Inferior parietal cortex (tissue), 1 donor: ENCODE data around the gene DGKI.
A peak's percentile ranks its signal among the peaks of the same experiment; 100 is the strongest.
"Not testable (repeated sequence)": the region's sequence is repeated elsewhere in the genome, so short reads cannot be mapped to it uniquely, and the experiment has no call there.

ENCODE experiments used
- DNase-seq: peaks from one replicate; pipeline ENCODE4 v3.0.0-alpha.2; 2016; ENCODE audit errors: extremely low spot score

Gene DGKI

DNA sequence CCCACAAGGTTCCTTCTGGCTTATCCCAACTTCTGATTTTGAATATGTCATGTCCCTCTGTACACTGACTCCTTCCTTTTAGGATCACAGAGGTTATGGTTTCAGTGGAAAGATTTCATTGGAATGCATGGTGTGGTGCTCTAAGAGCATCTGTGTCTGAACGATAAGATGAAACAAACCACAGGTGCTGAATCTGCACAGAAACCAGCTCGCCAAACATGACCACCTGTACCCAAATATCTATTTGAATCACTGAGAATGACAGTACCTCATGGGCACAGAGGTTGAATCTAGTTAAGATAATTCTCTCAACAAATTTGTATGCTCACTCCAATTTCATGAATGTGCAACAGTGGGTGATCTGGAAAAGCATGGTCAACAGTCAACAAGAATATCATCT is 105.3 kb downstream of the DGKI start:
- no peak for DNase-seq

- no peak for DNase-seq
These were observed 112.6 kb downstream of the DGKI start for GRCh38 chr7:137734221-137734620.

DNA sequence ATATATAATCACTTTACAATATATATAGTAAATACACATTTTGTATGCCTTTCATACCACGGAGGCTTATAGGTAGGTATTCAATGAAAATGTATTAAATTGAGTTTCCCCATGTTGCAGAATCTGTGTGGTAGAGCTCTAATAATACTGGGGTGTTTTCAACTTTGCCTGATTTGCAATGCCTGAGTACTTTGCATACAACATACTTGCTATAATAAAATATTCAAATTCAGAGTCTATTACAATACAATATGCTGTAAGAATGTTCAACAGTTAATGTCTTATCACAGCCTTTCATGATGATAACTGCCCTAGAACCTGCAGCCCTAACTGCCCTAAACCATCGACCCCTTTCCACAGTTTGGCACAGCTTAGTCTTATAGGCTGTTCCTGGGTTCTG is 114.6 kb downstream of the DGKI start:
- no peak for DNase-seq

- no peak for DNase-seq
These were observed 115.3 kb downstream of the DGKI start for GRCh38 chr7:137731436-137731835.

- DNase-seq: no peak
These were observed 118.3 kb downstream of the DGKI start for GRCh38 chr7:137728426-137728825.

- no peak for DNase-seq
These were observed 119.4 kb downstream of the DGKI start for GRCh38 chr7:137727413-137727812.

- DNase-seq: no peak
These were observed 128.4 kb downstream of the DGKI start for GRCh38 chr7:137718355-137718754.

GRCh38 chr7:137717811-137718271 is 128.9 kb downstream of the DGKI start:
- peak; percentile 39 for DNase-seq

DNA sequence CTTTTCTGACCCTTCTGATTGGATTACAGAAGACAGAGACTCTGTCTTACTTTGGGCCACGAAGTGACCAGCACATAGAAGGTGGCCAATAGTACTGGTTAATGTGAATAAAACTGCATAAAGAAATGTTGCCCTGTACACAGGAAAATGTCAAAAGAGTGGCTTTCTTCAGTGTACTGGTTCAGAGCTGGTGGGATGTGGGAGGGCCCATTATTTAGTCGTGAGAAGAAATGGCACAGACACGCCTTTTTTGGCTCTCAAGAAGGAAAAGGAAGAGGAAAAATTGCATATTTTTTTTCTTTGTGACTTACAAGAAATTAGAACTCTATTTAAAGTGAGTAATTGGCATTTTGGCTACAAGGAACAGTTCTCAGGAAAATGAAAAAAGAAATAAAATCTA is 129.7 kb downstream of the DGKI start:
- DNase-seq: no peak

GRCh38 chr7:137716061-137716460 is 130.7 kb downstream of the DGKI start:
- DNase-seq: no peak

- no peak for DNase-seq
These were observed 131.2 kb downstream of the DGKI start for GRCh38 chr7:137715533-137715932.

DNA sequence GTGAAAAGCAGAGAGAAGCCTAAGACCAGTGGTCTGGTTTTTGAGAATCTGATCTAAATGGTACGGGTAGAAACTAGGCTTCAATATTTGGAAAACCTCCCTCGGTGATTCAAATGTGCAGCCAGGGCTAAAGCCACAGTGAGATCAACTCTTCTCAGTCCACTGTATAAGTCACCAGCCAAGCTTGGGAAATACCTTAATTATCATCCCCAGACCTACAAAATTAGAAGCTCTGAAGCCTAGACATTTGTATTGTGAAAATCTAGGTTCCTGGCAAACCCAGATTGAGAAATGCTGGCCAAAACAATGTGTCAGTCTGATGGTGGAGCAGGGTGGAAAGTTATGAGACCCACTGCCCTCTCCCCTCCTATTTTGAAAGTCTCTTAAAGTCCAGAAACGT is 131.7 kb downstream of the DGKI start:
- no peak for DNase-seq

DNA sequence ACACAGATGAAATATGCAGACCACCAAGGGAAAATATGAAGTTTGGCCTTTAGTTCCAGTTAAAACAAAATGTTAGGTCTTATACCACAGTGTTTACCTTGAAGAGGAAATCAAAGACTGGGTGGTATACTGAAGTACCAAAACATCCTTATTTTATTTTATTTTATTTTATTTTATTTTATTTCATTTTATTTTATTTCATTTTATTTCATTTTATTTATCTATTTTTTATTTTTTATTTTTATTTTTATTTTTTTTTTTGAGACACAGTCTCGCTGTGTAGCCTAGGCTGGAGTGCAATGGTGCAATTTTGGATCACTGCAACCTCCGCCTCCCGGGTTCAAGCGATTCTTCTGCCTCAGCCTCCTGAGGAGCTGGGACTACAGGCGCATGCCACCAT is 140.4 kb downstream of the DGKI start:
- not testable (repeated sequence) for DNase-seq

GRCh38 chr7:137704723-137705122 is 142.1 kb downstream of the DGKI start:
- DNase-seq: no peak

GRCh38 chr7:137703291-137704010 is 143.3 kb downstream of the DGKI start:
- no peak for DNase-seq

- DNase-seq: no peak
These were observed 149.8 kb downstream of the DGKI start for GRCh38 chr7:137696988-137697387.

- DNase-seq: no peak
These were observed 150.4 kb downstream of the DGKI start for GRCh38 chr7:137696376-137696775.

DNA sequence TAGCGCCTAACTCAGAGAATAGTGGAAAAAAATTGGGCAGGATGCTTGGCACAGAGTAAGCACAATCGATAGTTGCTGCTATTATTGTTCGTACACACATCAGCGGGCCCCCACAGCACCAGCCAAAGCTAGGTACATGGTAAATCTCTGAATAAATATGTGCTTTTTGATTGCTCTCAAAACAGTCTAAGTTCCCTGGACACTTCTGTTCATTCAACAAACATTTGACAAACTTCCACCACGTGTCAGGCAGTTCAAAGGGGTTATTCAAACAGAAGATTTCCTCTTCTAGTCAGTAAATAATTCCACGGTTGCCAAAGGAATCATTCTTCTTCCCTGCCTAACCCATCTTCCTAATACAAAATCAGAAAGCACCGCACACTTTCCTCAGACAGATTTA is 150.8 kb downstream of the DGKI start:
- DNase-seq: no peak

DNA sequence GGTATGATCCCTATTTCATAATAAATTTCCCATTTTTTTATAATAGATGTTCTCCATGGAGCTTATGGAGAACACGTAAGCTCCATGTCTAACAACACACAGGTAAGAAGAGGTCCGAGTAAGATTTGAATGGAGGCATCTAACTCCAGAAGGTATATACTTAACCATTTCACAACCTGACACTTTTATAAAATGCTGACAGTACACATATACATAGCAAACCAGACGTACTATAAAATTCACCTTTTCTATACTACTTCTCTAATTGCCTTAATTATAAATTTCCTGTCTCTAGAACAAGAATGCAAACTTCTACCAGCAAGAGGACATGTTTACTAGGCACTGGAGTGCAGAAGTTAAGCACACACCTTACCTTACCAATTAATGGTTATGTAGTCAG is 151.3 kb downstream of the DGKI start:
- no peak for DNase-seq

DNA sequence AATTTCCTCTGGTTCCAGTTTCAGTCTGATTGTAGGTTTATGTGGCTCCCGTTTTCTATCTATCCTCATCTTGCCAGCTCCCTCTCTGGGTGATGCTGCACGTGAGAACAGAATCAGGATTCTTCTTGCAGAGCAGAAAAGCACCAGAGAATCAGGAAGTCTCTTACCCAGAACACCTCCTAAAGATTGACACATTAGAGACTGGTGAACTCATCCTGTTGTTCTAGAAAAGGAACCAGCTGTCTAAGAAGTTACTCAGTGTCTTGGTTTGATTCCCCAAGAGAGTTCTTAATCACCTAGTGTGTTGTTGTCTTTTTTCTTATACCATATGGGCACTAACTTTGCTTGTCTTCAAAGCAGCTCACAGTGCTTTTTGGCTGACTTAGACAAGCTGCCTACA is 152.4 kb downstream of the DGKI start:
- no peak for DNase-seq

DNA sequence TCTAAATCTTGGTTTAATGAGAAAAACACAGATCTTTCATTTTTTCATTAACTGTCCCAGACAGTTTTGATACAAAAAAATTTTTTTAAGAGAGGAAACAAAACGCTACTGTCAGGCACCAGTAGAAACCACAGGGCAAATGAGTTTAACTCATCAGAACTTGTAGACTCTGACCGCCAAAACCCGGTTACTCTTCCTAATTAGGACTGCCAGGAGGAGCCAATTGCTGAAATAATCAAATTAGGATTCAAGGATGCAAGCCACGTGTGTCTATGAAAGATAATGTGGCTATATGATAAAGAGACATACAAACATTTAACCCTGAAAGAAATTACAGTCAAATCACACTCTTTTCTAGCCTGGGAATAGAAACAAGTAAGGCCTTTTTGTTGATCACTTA is 154.4 kb downstream of the DGKI start:
- no peak for DNase-seq

GRCh38 chr7:137691566-137691965 is 155.2 kb downstream of the DGKI start:
- DNase-seq: no peak

DNA sequence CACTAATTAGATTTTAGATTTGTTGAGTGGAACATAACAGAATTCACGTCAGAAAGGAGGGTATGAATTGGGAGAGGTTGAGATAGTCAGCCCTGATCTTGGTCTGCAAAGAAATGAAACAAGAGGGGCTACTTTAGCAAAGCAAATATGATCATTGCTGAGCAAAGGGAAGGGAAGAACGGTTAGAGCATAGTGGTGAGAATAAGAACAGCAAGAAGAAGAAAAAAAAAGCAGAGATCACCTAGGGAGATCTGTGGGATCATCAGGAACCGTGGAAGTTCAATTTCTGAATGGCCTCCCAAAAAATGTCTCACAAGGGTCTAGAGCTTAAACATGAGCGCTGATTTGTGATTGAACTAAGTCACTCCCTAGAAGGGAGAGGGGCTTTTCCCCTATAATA is 156.1 kb downstream of the DGKI start:
- DNase-seq: no peak

DNA sequence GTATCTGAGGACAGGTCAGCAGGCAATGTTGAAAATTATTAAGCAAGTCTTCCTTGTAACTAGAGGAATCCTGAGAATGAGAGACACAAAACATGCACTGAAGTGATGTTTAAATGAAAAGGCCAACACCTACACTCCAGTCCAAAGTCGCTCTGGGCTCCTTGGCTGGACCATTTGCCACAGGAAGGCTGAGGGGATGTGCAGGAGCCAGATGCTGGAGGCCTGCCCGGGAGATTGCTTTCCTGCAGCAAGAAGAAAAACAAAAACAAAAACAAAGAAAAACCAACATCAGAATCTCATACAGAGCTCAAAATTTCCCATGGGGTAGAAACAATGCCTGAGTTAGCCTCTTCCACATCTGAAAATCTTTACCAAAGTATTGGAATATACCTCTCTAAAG is 157.0 kb downstream of the DGKI start:
- DNase-seq: no peak
